IPS-20b (cell line): ENCODE data around the gene INPP5J.
A peak's percentile ranks its signal among the peaks of the same experiment; 100 is the strongest.

Experiments used
- H3K27ac ChIP-seq: one replicate; pipeline ENCODE4 v1.5.1; 2013; ENCODE audit warnings: low read length
- H3K27me3 ChIP-seq: 2 replicates; pipeline ENCODE4 v1.6.1; 2013; ENCODE audit warnings: mild to moderate bottlenecking, low read length, inconsistent platforms; ENCODE audit not compliant: insufficient read depth
- H3K36me3 ChIP-seq: 2 replicates; pipeline ENCODE4 v1.6.1; 2013; ENCODE audit warnings: low read depth, mild to moderate bottlenecking, inconsistent platforms, low read length, moderate library complexity; ENCODE audit not compliant: insufficient read depth
- H3K4me1 ChIP-seq: 2 replicates; pipeline ENCODE4 v1.6.1; 2013; ENCODE audit warnings: mild to moderate bottlenecking, control low read depth, inconsistent platforms, low read length, moderate library complexity; ENCODE audit not compliant: insufficient read depth
- H3K4me3 ChIP-seq: 2 replicates; pipeline ENCODE4 v1.5.1; 2013; ENCODE audit warnings: mild to moderate bottlenecking, low read length, inconsistent platforms
- H3K9ac ChIP-seq: 2 replicates; pipeline ENCODE4 v1.6.1; 2013; ENCODE audit warnings: low read depth, mild to moderate bottlenecking, inconsistent platforms, low read length, moderate library complexity
- H3K9me3 ChIP-seq: 2 replicates; pipeline ENCODE4 v1.6.1; 2013; ENCODE audit warnings: mild to moderate bottlenecking, low read depth, low read length, inconsistent platforms; ENCODE audit not compliant: insufficient read depth

Gene INPP5J

DNA sequence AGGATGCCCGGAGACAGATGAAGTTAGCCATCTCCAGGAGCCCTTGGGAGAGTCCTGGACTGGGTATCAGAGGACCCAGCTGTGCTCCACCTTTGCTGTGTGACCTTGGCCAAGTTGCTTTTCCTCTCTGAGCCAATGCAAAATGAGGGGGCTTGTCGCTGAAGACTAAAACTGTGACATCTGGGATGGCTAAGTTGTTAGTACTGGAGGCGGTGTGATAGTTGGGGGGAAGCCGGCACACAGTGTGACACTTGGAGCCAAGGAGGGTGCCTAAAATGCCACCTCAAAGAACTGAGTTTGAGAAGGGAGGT, 481 bp downstream of the INPP5J start:
- Histone ChIP-seq H3K4me1 (0 out of 2 replicates have a peak, but pooled peaks cover 4% of the 10 kb centered on the region), H3K9ac (peak overlapping the region; percentile 68; the same call in 1 of the 2 replicates), H3K27me3 (no peaks in the 10 kb centered on the region), H3K27ac (no peak overlapping the region), H3K9me3 (no peaks in the 10 kb centered on the region), H3K4me3 (peak overlapping the region; percentile 73), H3K36me3 (no peaks in the 10 kb centered on the region)

DNA sequence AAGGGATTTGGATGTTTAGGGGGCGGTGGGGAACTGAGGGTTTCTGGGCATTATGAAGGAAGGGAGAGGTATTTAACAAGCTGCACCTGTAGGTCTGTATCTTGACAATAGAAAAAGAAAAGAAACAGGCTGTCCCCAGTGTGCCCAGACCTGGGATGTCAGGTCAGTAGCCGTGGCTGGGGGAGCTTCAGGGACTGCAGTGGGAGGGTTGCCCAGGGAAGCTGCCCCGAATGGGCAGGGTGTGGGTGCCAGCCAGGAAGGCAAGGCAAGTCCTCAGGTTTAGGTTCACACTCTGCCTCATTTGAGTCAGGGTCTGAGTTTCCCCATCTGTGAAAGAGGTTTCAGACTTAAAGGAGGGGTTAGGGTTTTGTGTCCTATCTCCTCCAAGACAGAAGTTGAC, 1.5 kb downstream of the INPP5J start:
- 0 out of 2 replicates have a peak, but pooled peaks cover 4% of the 10 kb centered on the region for H3K4me1 ChIP-seq
- no peak overlapping the region for H3K27ac ChIP-seq
- no peaks in the 10 kb centered on the region for H3K27me3 ChIP-seq
- H3K36me3 ChIP-seq = no peaks in the 10 kb centered on the region
- H3K4me3 ChIP-seq = no peak overlapping the region
- no peak overlapping the region for H3K9ac ChIP-seq
- no peaks in the 10 kb centered on the region for H3K9me3 ChIP-seq

DNA sequence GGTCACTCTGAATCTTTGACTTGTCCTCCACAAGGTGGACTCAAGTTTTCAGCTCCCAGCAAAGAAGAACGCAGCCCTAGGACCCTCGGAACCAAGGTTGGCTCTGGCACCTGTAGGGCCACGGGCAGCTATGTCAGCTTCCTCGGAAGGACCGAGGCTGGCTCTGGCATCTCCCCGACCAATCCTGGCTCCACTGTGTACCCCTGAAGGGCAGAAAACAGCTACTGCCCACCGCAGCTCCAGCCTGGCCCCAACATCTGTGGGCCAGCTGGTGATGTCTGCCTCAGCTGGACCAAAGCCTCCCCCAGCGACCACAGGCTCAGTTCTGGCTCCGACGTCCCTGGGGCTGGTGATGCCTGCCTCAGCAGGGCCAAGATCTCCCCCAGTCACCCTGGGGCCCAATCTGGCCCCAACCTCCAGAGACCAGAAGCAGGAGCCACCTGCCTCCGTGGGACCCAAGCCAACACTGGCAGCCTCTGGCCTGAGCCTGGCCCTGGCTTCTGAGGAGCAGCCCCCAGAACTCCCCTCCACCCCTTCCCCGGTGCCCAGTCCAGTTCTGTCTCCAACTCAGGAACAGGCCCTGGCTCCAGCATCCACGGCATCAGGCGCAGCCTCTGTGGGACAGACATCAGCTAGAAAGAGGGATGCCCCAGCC, 2.2 kb downstream of the INPP5J start:
- no peaks in the 10 kb centered on the region for H3K36me3 ChIP-seq
- no peak overlapping the region for H3K9ac ChIP-seq
- no peaks in the 10 kb centered on the region for H3K9me3 ChIP-seq
- H3K4me1 ChIP-seq = 0 out of 2 replicates have a peak, but pooled peaks cover 4% of the 10 kb centered on the region
- H3K27ac ChIP-seq = no peak overlapping the region
- no peaks in the 10 kb centered on the region for H3K27me3 ChIP-seq
- H3K4me3 ChIP-seq = no peak overlapping the region

DNA sequence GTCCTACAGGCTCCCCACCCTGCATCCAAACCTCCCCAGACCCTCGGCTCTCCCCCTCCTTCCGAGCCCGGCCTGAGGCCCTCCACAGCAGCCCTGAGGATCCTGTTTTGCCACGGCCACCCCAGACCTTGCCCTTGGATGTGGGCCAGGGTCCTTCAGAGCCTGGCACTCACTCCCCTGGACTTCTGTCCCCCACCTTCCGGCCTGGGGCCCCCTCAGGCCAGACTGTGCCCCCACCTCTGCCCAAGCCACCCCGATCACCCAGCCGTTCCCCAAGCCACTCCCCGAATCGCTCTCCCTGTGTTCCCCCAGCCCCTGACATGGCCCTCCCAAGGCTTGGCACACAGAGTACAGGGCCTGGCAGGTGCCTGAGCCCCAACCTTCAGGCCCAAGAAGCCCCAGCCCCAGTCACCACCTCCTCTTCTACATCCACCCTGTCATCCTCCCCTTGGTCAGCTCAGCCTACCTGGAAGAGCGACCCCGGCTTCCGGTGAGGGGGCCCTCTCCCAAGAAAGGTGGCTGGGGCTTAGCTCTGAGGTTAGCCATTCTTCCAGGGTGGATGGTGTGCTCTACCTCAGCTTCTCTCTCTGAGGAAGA, 2.9 kb downstream of the INPP5J start:
- Histone ChIP-seq H3K27me3 (no peaks in the 10 kb centered on the region), H3K4me1 (0 out of 2 replicates have a peak, but pooled peaks cover 4% of the 10 kb centered on the region), H3K27ac (no peak overlapping the region), H3K9ac (no peak overlapping the region), H3K9me3 (no peaks in the 10 kb centered on the region), H3K4me3 (no peak overlapping the region), H3K36me3 (no peaks in the 10 kb centered on the region)

DNA sequence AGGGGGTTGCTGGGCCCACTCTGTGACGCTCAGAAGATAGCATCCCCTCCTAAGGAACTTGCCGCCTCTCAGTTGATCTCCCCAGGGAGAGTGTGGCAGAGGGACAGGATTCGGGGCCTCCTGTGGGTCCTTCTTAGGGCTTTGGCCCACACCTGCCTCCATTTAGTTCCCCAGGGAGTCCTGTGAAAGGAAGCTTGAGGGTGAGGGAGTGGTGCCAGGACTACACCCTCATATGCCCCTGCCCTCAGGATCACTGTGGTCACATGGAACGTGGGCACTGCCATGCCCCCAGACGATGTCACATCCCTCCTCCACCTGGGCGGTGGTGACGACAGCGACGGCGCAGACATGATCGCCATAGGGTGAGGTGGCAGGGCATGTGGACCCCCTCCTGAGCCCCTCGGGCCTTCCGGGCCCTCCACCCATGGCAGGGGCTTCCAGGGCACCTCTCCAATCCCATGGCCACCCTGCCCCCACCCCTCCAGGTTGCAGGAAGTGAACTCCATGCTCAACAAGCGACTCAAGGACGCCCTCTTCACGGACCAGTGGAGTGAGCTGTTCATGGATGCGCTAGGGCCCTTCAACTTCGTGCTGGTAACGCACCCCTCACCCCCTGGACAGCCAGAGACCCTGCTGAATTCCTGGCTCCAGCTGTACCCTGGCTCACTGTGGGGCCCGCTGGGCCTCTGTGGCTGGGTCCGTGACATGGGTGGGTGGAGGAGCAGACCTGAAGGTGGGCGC, 3.5 kb downstream of the INPP5J start:
- no peaks in the 10 kb centered on the region for H3K9me3 ChIP-seq
- no peak overlapping the region for H3K27ac ChIP-seq
- no peak overlapping the region for H3K9ac ChIP-seq
- H3K36me3 ChIP-seq = no peaks in the 10 kb centered on the region
- H3K4me1 ChIP-seq = 0 out of 2 replicates have a peak, but pooled peaks cover 4% of the 10 kb centered on the region
- no peaks in the 10 kb centered on the region for H3K27me3 ChIP-seq
- no peak overlapping the region for H3K4me3 ChIP-seq

DNA sequence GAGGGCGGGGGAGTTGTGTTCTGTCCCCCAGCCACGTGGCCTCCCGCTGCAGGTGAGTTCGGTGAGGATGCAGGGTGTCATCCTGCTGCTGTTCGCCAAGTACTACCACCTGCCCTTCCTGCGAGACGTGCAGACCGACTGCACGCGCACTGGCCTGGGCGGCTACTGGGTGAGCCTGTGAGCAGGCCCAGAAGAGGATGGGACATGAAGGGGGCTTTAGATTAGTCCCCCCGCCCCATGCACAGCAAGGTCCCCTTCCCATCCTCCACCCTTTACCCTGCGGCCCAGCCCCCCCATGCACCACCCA, 4.1 kb downstream of the INPP5J start:
- Histone ChIP-seq H3K9ac (no peak overlapping the region), H3K4me1 (0 out of 2 replicates have a peak, but pooled peaks cover 4% of the 10 kb centered on the region), H3K36me3 (no peaks in the 10 kb centered on the region), H3K27me3 (no peaks in the 10 kb centered on the region), H3K4me3 (no peak overlapping the region), H3K27ac (no peak overlapping the region), H3K9me3 (no peaks in the 10 kb centered on the region)

DNA sequence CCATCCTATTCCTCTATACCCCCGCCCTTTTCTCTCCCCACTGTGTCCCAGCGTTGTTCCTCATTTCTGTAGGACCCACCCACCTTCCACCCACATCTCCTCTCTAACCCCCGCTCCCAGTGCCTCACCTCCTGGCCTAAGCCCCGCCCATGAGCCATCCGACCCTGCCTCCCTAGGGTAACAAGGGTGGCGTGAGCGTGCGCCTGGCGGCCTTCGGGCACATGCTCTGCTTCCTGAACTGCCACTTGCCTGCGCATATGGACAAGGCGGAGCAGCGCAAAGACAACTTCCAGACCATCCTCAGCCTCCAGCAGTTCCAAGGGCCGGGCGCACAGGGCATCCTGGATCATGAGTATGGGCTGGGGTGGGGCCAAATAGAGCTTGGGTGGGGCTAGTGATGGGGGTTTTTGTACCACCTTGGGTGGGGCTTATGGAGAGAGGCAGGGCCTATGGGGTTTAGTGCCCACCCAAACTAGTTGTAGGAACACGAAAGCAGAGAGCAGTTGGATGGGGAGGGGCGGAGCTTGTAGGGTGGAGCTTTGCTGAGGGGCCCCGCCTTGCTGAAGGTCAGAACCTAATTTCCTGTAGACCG, 4.5 kb downstream of the INPP5J start:
- no peak overlapping the region for H3K9ac ChIP-seq
- H3K9me3 ChIP-seq = no peaks in the 10 kb centered on the region
- H3K27me3 ChIP-seq = no peaks in the 10 kb centered on the region
- no peak overlapping the region for H3K27ac ChIP-seq
- H3K36me3 ChIP-seq = no peaks in the 10 kb centered on the region
- 0 out of 2 replicates have a peak, but pooled peaks cover 4% of the 10 kb centered on the region for H3K4me1 ChIP-seq
- peak overlapping the region; percentile 12; the same call in 1 of the 2 replicates for H3K4me3 ChIP-seq

DNA sequence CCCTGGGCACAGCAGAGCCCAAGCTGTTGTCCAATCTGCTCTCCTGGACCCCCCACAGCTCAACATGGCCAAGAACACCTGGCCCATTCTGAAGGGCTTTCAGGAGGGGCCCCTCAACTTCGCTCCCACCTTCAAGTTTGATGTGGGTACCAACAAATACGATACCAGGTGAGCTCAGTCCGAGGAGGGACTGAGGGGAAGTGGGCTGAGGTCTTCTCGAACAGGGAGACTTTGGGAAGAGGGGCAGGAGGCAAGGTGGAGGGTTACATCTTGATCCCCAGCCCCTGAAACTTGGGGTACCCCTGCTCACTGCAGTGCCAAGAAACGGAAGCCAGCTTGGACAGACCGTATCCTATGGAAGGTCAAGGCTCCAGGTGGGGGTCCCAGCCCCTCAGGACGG, 5.4 kb downstream of the INPP5J start:
- Histone ChIP-seq H3K4me3 (no peak overlapping the region), H3K9me3 (no peaks in the 10 kb centered on the region), H3K27me3 (no peaks in the 10 kb centered on the region), H3K9ac (no peak overlapping the region), H3K27ac (no peak overlapping the region), H3K4me1 (0 out of 2 replicates have a peak, but pooled peaks cover 3% of the 10 kb centered on the region), H3K36me3 (peaks cover 6% of the 10 kb centered on the region; the same call in 1 of the 2 replicates)

DNA sequence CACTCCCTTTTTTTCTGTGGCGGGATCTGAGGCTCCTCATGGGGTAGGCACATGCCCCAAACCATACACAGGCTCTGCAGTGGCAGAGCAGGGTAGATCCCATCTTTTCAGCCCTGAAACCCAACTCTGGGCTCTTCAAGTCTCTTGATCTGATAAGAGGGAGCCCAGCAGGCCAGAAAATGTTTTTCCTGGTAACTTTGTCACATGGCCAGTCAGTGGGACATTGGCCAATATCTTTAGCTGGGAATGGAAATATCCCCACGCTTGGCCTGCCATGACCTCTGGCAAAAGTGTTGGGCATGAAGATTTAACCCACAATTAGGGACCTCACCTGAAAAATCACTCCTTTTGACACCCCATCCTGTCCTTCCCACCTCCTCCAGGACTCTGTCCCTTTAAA, 8.1 kb downstream of the INPP5J start:
- no peaks in the 10 kb centered on the region for H3K27me3 ChIP-seq
- no peak overlapping the region for H3K9ac ChIP-seq
- H3K36me3 ChIP-seq = peaks cover 25% of the 10 kb centered on the region; the same call in 1 of the 2 replicates
- H3K4me1 ChIP-seq = no peaks in the 10 kb centered on the region
- no peak overlapping the region for H3K27ac ChIP-seq
- no peak overlapping the region for H3K4me3 ChIP-seq
- H3K9me3 ChIP-seq = no peaks in the 10 kb centered on the region

DNA sequence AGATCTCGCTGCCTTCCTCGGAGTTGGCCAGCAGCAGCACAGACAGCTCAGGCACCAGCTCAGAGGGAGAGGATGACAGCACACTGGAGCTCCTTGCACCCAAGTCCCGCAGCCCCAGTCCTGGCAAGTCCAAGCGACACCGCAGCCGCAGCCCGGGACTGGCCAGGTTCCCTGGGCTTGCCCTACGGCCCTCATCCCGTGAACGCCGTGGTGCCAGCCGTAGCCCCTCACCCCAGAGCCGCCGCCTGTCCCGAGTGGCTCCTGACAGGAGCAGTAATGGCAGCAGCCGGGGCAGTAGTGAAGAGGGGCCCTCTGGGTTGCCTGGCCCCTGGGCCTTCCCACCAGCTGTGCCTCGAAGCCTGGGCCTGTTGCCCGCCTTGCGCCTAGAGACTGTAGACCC, 11.1 kb downstream of the INPP5J start:
- no peak overlapping the region for H3K9ac ChIP-seq
- no peaks in the 10 kb centered on the region for H3K27me3 ChIP-seq
- H3K27ac ChIP-seq = no peak overlapping the region
- peaks cover 51% of the 10 kb centered on the region; the same call in 1 of the 2 replicates for H3K36me3 ChIP-seq
- no peaks in the 10 kb centered on the region for H3K9me3 ChIP-seq
- H3K4me1 ChIP-seq = no peaks in the 10 kb centered on the region
- no peak overlapping the region for H3K4me3 ChIP-seq

DNA sequence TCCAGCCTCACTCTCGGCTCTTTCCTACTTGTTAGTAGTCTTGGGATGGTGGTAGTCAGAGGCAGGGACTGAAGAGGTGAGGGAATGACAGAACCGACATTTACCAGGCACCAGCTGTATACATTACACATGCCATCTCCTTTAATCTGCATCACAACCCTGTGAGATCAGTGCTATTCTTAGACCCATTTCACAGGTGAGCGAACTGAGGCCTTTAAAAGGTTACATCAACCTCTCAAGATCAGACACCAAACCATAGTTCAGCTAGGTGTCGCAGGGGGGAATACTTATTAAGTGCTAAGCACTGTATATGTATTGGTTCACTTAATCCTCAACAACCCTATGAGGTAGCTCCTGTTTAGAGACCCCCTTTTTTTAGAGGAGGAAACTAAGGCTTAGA, 11.9 kb downstream of the INPP5J start:
- no peaks in the 10 kb centered on the region for H3K27me3 ChIP-seq
- H3K4me1 ChIP-seq = no peaks in the 10 kb centered on the region
- H3K9me3 ChIP-seq = no peaks in the 10 kb centered on the region
- H3K36me3 ChIP-seq = peaks cover 51% of the 10 kb centered on the region; the same call in 1 of the 2 replicates
- H3K4me3 ChIP-seq = no peak overlapping the region
- H3K9ac ChIP-seq = no peak overlapping the region
- H3K27ac ChIP-seq = no peak overlapping the region
